NCI-H128 (cell line): ENCODE measurements around the gene BAIAP3.

ENCODE experiments used
- DNase-seq: peaks from one replicate; lab custom pipeline; 2025; ENCODE audit not compliant: unreplicated experiment; lab: John Stamatoyannopoulos, UW

The BAIAP3 gene

GRCh38 chr16:1389762-1390161 is 56.3 kb downstream of the BAIAP3 start:
- no peak for DNase-seq

- no peak for DNase-seq
Measured at GRCh38 chr16:1390239-1390779, 56.9 kb downstream of the BAIAP3 start.

GRCh38 chr16:1392826-1393225 is 59.4 kb downstream of the BAIAP3 start:
- DNase-seq, result no peak

- no peak for DNase-seq
Measured at GRCh38 chr16:1393613-1394176, 60.2 kb downstream of the BAIAP3 start.

GRCh38 chr16:1394367-1394951 is 61.0 kb downstream of the BAIAP3 start:
- DNase-seq, result no peak

- DNase-seq, result no peak
Measured at GRCh38 chr16:1395444-1396031, 62.1 kb downstream of the BAIAP3 start.

GRCh38 chr16:1397779-1398178 is 64.3 kb downstream of the BAIAP3 start:
- DNase-seq, result no peak

- DNase-seq, result no peak
Measured at GRCh38 chr16:1398351-1398750, 64.9 kb downstream of the BAIAP3 start.
